Smooth muscle cell (in vitro differentiated cells): ENCODE measurements around the gene SNX27. TPM values are rescaled to one million over a fixed set of nuclear protein-coding genes. Genes with fewer than 3 reads are reported as not detected.
A peak's percentile ranks its signal among the peaks of the same experiment; 100 is the strongest.
"Not testable (repeated sequence)": the region's sequence is repeated elsewhere in the genome, so short reads cannot be mapped to it uniquely, and the experiment has no call there.

ENCODE experiments used
- DNase-seq: peaks from one replicate; lab custom pipeline; 2025; ENCODE audit not compliant: unreplicated experiment; lab: John Stamatoyannopoulos, UW
- H2AFZ ChIP-seq: fragments of 200-600 bp; sonication (generic); 2 replicates; pipeline ENCODE4 v1.6.0; 2016; ENCODE audit warnings: antibody characterized with exemption, low read depth, mild to moderate bottlenecking
- H3F3A ChIP-seq: fragments of 200-600 bp; sonication (generic); 2 replicates; pipeline ENCODE4 v1.6.0; 2017; ENCODE audit warnings: antibody characterized with exemption, low read depth
- H3K27ac ChIP-seq: fragments of 200-600 bp; sonication (generic); 2 replicates; pipeline ENCODE4 v1.5.1; 2016; ENCODE audit warnings: low read depth, mild to moderate bottlenecking
- H3K27me3 ChIP-seq: fragments of 200-600 bp; sonication (generic); 2 replicates; pipeline ENCODE4 v1.6.1; 2016; ENCODE audit warnings: low read depth, mild to moderate bottlenecking
- H3K36me3 ChIP-seq: fragments of 200-600 bp; sonication (generic); 2 replicates; pipeline ENCODE4 v1.5.1; 2016; ENCODE audit warnings: low read depth
- H3K4me1 ChIP-seq: fragments of 200-600 bp; sonication (generic); 2 replicates; pipeline ENCODE4 v1.5.1; 2016; ENCODE audit warnings: low read depth
- H3K4me2 ChIP-seq: fragments of 200-600 bp; sonication (generic); 2 replicates; pipeline ENCODE4 v1.6.0; 2016; ENCODE audit warnings: mild to moderate bottlenecking
- H3K4me3 ChIP-seq: fragments of 200-600 bp; sonication (generic); 2 replicates; pipeline ENCODE4 v1.5.1; 2016; ENCODE audit warnings: mild to moderate bottlenecking
- H3K79me2 ChIP-seq: fragments of 200-600 bp; sonication (generic); 2 replicates; pipeline ENCODE4 v1.6.0; 2016; ENCODE audit warnings: low read depth, mild to moderate bottlenecking
- H3K9ac ChIP-seq: fragments of 200-600 bp; sonication (generic); 2 replicates; pipeline ENCODE4 v1.6.0; 2016; ENCODE audit warnings: low read depth
- H3K9me3 ChIP-seq: fragments of 200-600 bp; sonication (generic); replicated peaks from 2 replicates; pipeline ENCODE4 v1.5.1; 2016; ENCODE audit warnings: low read depth
- H4K20me1 ChIP-seq: fragments of 200-600 bp; sonication (generic); 2 replicates; pipeline ENCODE4 v1.6.0; 2016; ENCODE audit warnings: low read depth
- CTCF ChIP-seq: fragments of 200-600 bp; sonication (generic); IDR thresholded peaks from 2 replicates; pipeline ENCODE4 v1.5.1; 2017; ENCODE audit warnings: borderline replicate concordance, mild to moderate bottlenecking, antibody characterized with exemption; ENCODE audit not compliant: insufficient read depth, poor library complexity, severe bottlenecking
- WGBS: methylation state at CpG from one replicate; pipeline ENCODE4 v1.1.7; 2016; ENCODE audit warnings: low lambda C conversion rate; 5-methylcytosine and 5-hydroxymethylcytosine counted together
- polyA plus RNA-seq: library from polyadenylated mRNA; unstranded; fragments of >200 nt; fragmentation: Nextera tagmentation; extraction: Ambion mirVana; gene quantifications from 2 replicates; pipeline ENCODE4 v1.2.1, GENCODE V29; 2016
- total RNA-seq: library from RNA; depleted of rRNA; stranded (reverse); fragments of >200 nt; gene quantifications from 2 replicates; pipeline ENCODE4 v1.2.3, GENCODE V29; 2014

Gene SNX27
- total and polyA plus RNA-seq, 2 experiments from 2014 or later = 11.9 to 20.9 TPM

- H3K9me3 ChIP-seq = no peaks in the 10 kb centered on the region
- no peak overlapping the region for H3K4me3 ChIP-seq
- H3K4me1 ChIP-seq = peaks cover 13% of the 10 kb centered on the region
- no peaks in the 10 kb centered on the region for H3K27me3 ChIP-seq
- peaks cover 5% of the 10 kb centered on the region for H3F3A ChIP-seq
- H4K20me1 ChIP-seq = peaks cover 58% of the 10 kb centered on the region
- no peaks in the 10 kb centered on the region for H3K36me3 ChIP-seq
- TF ChIP-seq CTCF = no peak
- DNase-seq = no peak
- peak overlapping the region; percentile 11 for H3K4me2 ChIP-seq
- WGBS = 99% methylated on average over 2 of the region's 2 CpGs
- no peak overlapping the region for H3K9ac ChIP-seq
- peaks cover 50% of the 10 kb centered on the region for H3K79me2 ChIP-seq
- no peak overlapping the region for H2AFZ ChIP-seq
- peak overlapping the region; percentile 56 for H3K27ac ChIP-seq
These were observed 26.4 kb downstream of the SNX27 start for GRCh38 chr1:151638074-151638775.

GRCh38 chr1:151638812-151639211 lies 27.0 kb downstream of the SNX27 start:
- H2AFZ ChIP-seq = no peak overlapping the region
- H3K9ac ChIP-seq = no peak overlapping the region
- H3K27ac ChIP-seq = peak overlapping the region; percentile 56
- H3F3A ChIP-seq = peaks cover 5% of the 10 kb centered on the region
- H3K79me2 ChIP-seq = peaks cover 50% of the 10 kb centered on the region
- TF ChIP-seq CTCF = no peak
- 77% methylated on average over 9 of the region's 9 CpGs for WGBS
- H3K27me3 ChIP-seq = no peaks in the 10 kb centered on the region
- H4K20me1 ChIP-seq = peaks cover 59% of the 10 kb centered on the region
- no peak overlapping the region for H3K4me3 ChIP-seq
- H3K9me3 ChIP-seq = no peaks in the 10 kb centered on the region
- H3K4me1 ChIP-seq = peaks cover 11% of the 10 kb centered on the region
- H3K36me3 ChIP-seq = no peaks in the 10 kb centered on the region
- DNase-seq = no peak
- no peak overlapping the region for H3K4me2 ChIP-seq

- Histone ChIP-seq H3K9me3 (no peaks in the 10 kb centered on the region), H3K9ac (no peak overlapping the region), H2AFZ (no peak overlapping the region), H3K36me3 (no peaks in the 10 kb centered on the region), H3K27ac (peak overlapping the region; percentile 56), H3K27me3 (no peaks in the 10 kb centered on the region), H3K79me2 (peaks cover 50% of the 10 kb centered on the region), H4K20me1 (peaks cover 58% of the 10 kb centered on the region), H3K4me2 (peak overlapping the region; percentile 41), H3F3A (peaks cover 5% of the 10 kb centered on the region), H3K4me1 (peaks cover 6% of the 10 kb centered on the region), H3K4me3 (no peak overlapping the region)
- no peak for TF ChIP-seq CTCF
- WGBS = 11% methylated on average over 2 of the region's 2 CpGs
- DNase-seq = no peak
These were observed 27.6 kb downstream of the SNX27 start for GRCh38 chr1:151639466-151639865.

GRCh38 chr1:151641229-151641628 lies 29.4 kb downstream of the SNX27 start:
- no peaks in the 10 kb centered on the region for H3K27me3 ChIP-seq
- no peak overlapping the region for H3K9ac ChIP-seq
- H3K4me1 ChIP-seq = no peaks in the 10 kb centered on the region
- TF ChIP-seq CTCF = no peak
- no peak for DNase-seq
- H3K9me3 ChIP-seq = no peaks in the 10 kb centered on the region
- no peak overlapping the region for H3K27ac ChIP-seq
- 100% methylated on average over 1 of the region's 1 CpG for WGBS
- peaks cover 52% of the 10 kb centered on the region for H3K79me2 ChIP-seq
- H3K36me3 ChIP-seq = no peaks in the 10 kb centered on the region
- H3K4me2 ChIP-seq = no peak overlapping the region
- no peak overlapping the region for H2AFZ ChIP-seq
- no peak overlapping the region for H3K4me3 ChIP-seq
- peaks cover 66% of the 10 kb centered on the region for H4K20me1 ChIP-seq
- peaks cover 5% of the 10 kb centered on the region for H3F3A ChIP-seq

- 88% methylated on average over 11 of the region's 11 CpGs for WGBS
- H3K36me3 ChIP-seq, DNase-seq, H2AFZ ChIP-seq, H3F3A ChIP-seq, H3K9me3 ChIP-seq, H3K4me3 ChIP-seq, H3K4me1 ChIP-seq, H3K27me3 ChIP-seq, H3K9ac ChIP-seq, H3K27ac ChIP-seq, H3K4me2 ChIP-seq: not testable (repeated sequence)
- H4K20me1 ChIP-seq = peaks cover 58% of the 10 kb centered on the region
- H3K79me2 ChIP-seq = peaks cover 54% of the 10 kb centered on the region
These were observed 31.2 kb downstream of the SNX27 start for GRCh38 chr1:151643085-151643484.
